Fibroblast of villous mesenchyme (primary cell): ENCODE measurements around the gene MAMDC4. TPM values are rescaled to one million over a fixed set of nuclear protein-coding genes. Genes with fewer than 3 reads are reported as not detected.

Source experiments
- DNase-seq: peaks from one replicate; pipeline ENCODE4 v3.0.0-alpha.2; 2010; ENCODE audit warnings: low read depth
- H3K4me3 ChIP-seq: 2 replicates; pipeline ENCODE4 v1.5.1; 2011; ENCODE audit warnings: low read depth, mild to moderate bottlenecking, low read length
- total RNA-seq: library from RNA; depleted of rRNA; stranded (reverse); fragments of >200 nt; gene quantifications from 2 replicates; pipeline ENCODE4 v1.2.3, GENCODE V29; 2012
- TF ChIP-seq, protein P1 (sequence below): IDR thresholded peaks from 2 replicates; pipeline ENCODE4 v1.5.1; 2012; ENCODE audit warnings: low read depth, mild to moderate bottlenecking, low read length; ENCODE audit not compliant: insufficient read depth

MAMDC4 gene
- total RNA-seq, 1 donor: 3.0 TPM

DNA sequence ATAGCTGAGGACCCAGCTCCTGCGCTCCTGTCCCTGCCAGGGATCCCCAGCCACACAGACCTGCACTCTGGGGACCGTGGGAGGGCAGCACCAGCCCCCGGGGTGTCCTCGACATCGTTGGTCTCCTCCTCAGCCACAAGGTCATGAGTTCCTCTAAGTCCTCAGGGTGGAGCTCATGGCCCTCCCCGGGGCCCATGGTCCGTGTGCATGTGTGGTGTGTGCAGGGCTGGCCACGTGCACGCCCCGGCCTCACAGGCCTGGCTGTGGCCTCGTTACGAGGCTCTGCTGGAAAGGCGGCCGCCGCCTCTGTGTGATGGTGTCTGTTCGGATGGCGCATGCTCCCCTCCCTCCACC is 26.0 kb upstream of the MAMDC4 start:
- H3K4me3 ChIP-seq: no peak overlapping the region
- TF ChIP-seq, protein P1, sequence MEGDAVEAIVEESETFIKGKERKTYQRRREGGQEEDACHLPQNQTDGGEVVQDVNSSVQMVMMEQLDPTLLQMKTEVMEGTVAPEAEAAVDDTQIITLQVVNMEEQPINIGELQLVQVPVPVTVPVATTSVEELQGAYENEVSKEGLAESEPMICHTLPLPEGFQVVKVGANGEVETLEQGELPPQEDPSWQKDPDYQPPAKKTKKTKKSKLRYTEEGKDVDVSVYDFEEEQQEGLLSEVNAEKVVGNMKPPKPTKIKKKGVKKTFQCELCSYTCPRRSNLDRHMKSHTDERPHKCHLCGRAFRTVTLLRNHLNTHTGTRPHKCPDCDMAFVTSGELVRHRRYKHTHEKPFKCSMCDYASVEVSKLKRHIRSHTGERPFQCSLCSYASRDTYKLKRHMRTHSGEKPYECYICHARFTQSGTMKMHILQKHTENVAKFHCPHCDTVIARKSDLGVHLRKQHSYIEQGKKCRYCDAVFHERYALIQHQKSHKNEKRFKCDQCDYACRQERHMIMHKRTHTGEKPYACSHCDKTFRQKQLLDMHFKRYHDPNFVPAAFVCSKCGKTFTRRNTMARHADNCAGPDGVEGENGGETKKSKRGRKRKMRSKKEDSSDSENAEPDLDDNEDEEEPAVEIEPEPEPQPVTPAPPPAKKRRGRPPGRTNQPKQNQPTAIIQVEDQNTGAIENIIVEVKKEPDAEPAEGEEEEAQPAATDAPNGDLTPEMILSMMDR: no peak
- DNase-seq: no peak

DNA sequence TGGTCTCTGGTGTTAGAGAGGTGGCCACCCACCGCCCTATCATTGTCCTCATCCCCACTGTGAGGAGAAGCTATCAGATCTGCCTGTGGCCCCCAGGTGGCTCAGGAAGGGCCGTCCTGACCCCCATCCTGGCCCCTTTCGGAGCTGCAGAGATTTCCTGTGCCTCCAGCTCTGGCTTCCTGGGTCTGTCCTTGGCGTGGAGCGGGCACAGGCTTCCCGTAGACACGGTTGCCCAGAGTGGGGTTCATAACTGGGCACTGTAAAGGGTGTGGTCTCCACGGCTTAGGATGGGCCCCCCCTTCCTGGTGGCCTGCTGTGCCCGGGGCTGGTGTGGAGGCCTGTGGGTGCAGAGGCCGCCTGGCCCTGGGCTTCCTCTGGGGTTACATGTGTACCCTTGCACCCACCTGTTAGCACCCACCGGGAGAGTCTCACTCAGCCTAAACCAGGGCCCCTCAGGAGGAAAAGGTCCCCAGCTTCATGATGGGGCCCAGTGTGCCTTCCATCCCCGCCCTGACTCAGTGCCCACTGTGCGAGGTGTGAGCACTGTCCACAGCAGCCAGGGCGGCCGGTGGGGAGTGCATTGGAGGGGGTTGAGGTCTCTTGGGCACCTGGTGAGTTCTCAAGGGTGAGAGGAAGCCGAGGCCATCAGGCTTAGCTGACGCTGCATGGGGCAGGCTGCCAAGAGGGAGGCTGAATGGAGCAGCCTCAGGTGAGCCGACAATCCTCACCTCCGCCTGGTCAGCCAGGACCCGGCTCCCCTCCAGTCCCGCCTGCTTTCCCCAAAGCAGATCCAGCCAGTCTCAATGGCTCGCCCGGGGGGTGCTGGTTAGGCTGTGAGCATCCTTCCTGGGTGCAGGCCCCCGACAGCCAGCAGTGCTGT is 25.2 kb upstream of the MAMDC4 start:
- TF ChIP-seq, protein P1: no peak
- no peak overlapping the region for H3K4me3 ChIP-seq
- DNase-seq: no peak

DNA sequence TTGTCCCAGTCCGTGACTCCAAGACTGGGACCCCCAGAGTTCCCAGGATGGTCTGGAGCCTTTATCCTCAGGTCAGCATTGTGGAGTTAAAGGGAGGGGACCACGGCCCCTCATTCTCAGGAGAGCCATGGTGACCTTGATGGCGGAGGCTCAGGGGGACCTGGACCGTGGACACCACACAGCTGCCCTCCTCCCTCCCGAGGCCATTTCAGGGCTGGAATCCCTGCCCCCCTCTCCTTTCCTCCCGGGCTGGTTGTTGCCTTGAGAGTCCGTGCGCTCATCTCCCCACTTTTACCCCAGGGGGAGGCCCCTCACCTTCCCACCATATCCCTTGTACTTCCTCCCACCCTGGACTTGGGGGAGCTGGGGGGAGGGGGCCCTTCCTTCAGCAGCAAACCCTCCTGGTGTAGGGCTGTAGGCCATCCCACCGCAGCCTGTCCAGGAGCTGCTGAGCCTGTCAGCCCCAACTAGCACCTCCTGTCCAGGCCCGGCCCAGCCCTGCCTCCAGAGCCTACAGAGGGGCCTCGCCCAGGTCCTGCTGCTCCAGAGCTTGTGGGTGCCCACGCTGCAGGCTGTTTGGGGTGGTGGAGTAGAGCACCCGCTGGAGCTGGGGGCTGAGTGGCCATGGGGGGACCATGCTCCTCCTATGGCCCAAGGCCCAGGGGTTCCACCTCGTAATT is 24.2 kb upstream of the MAMDC4 start:
- H3K4me3 ChIP-seq: no peak overlapping the region
- TF ChIP-seq, protein P1: no peak
- no peak for DNase-seq

DNA sequence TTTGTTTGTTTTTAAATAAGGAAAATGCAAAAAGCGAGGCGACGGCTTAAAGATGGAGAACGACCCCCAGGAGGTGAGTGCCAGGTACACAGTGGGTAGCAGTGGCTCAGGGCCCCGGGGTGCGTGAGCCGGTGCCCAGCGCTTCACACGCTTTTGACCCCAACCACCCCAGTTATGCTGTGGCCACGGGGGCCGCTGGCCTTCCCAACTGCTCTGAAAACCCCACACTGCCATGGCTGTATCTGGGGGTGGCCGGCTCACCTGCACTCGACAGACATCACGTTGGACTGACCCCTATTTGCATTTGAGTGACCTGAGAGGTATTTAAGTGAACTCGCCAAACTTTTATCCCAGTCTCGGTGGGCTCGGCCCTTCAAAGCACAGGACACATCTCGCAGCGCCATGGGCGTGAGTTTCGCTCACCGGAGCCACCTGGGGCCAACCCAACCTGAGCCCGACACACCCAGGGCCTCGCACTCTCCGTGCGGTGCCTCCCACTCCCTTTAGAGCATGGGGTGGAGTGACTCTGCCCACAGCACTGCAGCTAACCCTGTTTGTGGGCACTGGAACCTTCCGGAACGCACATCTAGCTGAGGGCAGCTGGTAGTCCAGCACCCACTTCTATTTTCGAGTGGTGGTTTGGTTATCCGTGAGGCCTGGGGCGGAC is 23.5 kb upstream of the MAMDC4 start:
- no peak for DNase-seq

DNA sequence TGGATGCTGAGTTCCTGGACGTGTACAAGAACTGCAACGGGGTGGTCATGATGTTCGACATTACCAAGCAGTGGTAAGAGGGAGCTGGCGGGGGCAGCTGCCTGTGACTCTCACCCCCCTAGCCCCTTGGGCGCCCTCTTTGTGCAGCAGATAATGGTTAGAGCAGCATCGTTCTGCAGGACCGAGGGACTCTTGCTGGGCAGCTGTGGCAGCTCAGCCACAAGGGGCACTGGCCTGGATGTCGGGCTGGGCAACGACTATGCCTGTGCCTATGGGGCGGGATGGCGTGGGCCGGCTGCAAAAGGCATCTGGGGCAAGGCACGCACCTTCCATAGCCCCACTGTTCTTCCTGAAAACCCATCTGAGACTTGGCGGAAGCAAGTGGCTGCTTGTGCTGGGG is 22.7 kb upstream of the MAMDC4 start:
- TF ChIP-seq, protein P1: no peak
- DNase-seq: no peak

More for the DNA sequence above, 23.5 kb upstream of the MAMDC4 start:
- H3K4me3 ChIP-seq: no peak overlapping the region
- TF ChIP-seq, protein P1: no peak

DNA sequence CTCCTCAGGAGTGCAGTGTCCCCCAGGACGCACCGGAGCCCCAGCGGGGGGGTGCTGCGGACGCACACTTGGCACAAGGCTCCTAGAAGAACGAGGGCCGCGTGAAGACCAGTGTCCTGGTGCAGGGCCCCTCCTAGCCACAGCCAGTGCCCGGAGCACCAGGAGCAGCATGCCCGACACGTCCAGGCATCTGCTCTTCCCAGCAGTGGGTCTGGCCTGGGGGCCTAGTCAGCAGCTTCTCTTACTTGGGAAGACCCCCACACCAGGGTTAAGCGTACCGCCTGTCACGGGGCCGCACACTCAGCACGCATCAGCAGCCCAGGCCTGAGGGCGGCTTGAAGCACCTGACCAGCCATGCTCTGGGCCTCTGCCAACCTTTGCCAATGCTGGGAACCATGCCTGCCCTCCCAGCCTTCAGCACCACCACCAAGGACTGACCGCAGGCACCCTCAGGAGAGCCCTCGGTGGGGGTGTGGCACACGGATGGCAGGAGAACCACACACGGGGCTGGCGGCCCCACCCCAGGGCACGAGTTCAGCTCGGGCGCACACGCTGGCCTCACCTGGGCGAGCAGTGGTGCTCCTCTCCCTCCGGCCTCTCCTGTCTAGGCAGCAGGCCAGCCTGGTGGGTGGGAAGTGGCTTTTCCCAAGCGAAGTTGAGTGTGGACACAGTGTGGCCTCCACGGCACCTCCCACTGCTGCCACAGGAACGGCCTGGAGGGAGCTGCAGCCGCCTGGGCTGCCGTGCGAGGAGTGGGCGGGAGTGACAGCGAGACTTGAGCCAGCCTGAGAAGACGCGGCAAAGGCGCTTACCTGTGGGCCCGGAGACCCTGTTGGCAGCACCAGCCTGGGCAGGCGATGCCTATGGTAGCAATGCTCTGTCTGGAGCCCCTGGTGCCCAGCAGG is 21.9 kb upstream of the MAMDC4 start:
- TF ChIP-seq, protein P1: no peak
- DNase-seq: no peak
- no peak overlapping the region for H3K4me3 ChIP-seq

More for the DNA sequence above, 22.7 kb upstream of the MAMDC4 start:
- H3K4me3 ChIP-seq: no peak overlapping the region
